Activated CD8-positive, alpha-beta T cell treated with anti-CD3 and anti-CD28 coated beads for 36 hours (primary cell): ENCODE results near the gene TEX35. TPM values are rescaled to one million over a fixed set of nuclear protein-coding genes. Genes with fewer than 3 reads are reported as not detected.

ENCODE experiments used
- ATAC-seq: fragments of 200-7000 bp; cut with Tn5 transposase; one replicate; pipeline ENCODE4 v1.10.0; 2021; ENCODE audit warnings: mild to moderate bottlenecking, moderate library complexity
- CTCF ChIA-PET: fragments of 350-600 bp; sonication (Branson Sonifier 250); formaldehyde crosslinking; loops from one replicate; lab custom pipeline; 2021; ENCODE audit warnings: antibody characterized with exemption; lab: Charles Lee
- POLR2A ChIA-PET: fragments of 350-600 bp; sonication (Branson Sonifier 250); formaldehyde crosslinking; loops from one replicate; lab custom pipeline; 2021; ENCODE audit warnings: antibody characterized with exemption; lab: Charles Lee
- DNase-seq: peaks from one replicate; pipeline ENCODE4 v3.0.0-alpha.2; 2020
- H3K27ac Mint-ChIP-seq: one replicate; pipeline ENCODE4 v1.8.0; 2021; ENCODE audit warnings: mild to moderate bottlenecking, mixed read lengths
- H3K27me3 Mint-ChIP-seq: one replicate; pipeline ENCODE4 v1.8.0; 2021; ENCODE audit warnings: mixed read lengths
- H3K36me3 Mint-ChIP-seq: one replicate; pipeline ENCODE4 v1.8.0; 2021; ENCODE audit warnings: low read depth, mixed read lengths
- H3K4me1 Mint-ChIP-seq: one replicate; pipeline ENCODE4 v1.8.0; 2021; ENCODE audit warnings: low read depth, mixed read lengths
- H3K4me3 Mint-ChIP-seq: one replicate; pipeline ENCODE4 v1.8.0; 2021; ENCODE audit warnings: mild to moderate bottlenecking, moderate library complexity, mixed read lengths
- H3K9me3 Mint-ChIP-seq: one replicate; pipeline ENCODE4 v1.8.0; 2021; ENCODE audit warnings: mixed read lengths
- intact Hi-C: fragments of 100-400 bp; cut with micrococcal nuclease; formaldehyde crosslinking; loops from one replicate; pipeline ENCODE4 v1.10.0; 2022
- total RNA-seq, 2 experiments: library from RNA; stranded (reverse); gene quantifications; one replicate each; pipeline ENCODE4 v1.2.3, GENCODE V29; 2021
- TF ChIP-seq, protein P1 (sequence below): fragments of 200-600 bp; IDR thresholded peaks from one replicate; pipeline ENCODE4 v1.8.0; 2022; ENCODE audit warnings: antibody characterized with exemption, mild to moderate bottlenecking

TEX35 gene
- total RNA-seq, 2 experiments from 2014 or later = not detected

- ATAC-seq (no peak), DNase-seq (no peak)
- POLR2A ChIA-PET = no interaction called here
- TF ChIP-seq, protein P1, sequence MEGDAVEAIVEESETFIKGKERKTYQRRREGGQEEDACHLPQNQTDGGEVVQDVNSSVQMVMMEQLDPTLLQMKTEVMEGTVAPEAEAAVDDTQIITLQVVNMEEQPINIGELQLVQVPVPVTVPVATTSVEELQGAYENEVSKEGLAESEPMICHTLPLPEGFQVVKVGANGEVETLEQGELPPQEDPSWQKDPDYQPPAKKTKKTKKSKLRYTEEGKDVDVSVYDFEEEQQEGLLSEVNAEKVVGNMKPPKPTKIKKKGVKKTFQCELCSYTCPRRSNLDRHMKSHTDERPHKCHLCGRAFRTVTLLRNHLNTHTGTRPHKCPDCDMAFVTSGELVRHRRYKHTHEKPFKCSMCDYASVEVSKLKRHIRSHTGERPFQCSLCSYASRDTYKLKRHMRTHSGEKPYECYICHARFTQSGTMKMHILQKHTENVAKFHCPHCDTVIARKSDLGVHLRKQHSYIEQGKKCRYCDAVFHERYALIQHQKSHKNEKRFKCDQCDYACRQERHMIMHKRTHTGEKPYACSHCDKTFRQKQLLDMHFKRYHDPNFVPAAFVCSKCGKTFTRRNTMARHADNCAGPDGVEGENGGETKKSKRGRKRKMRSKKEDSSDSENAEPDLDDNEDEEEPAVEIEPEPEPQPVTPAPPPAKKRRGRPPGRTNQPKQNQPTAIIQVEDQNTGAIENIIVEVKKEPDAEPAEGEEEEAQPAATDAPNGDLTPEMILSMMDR = no peak
- intact Hi-C loops = no loop called here
- no peaks in the 10 kb centered on the region for H3K36me3 Mint-ChIP-seq
- CTCF ChIA-PET = interaction anchor here (1.3 kb wide), 1 partner anchor 14 kb away, joined by 6 read pairs; no protein-coding TSS in a partner anchor
- no peaks in the 10 kb centered on the region for H3K4me1 Mint-ChIP-seq
- H3K27ac Mint-ChIP-seq = no peak overlapping the region
- no peaks in the 10 kb centered on the region for H3K9me3 Mint-ChIP-seq
- H3K4me3 Mint-ChIP-seq = no peak overlapping the region
- H3K27me3 Mint-ChIP-seq = peaks cover 6% of the 10 kb centered on the region
These were observed 25.8 kb upstream of the TEX35 start for GRCh38 chr1:178487070-178487615.

DNA sequence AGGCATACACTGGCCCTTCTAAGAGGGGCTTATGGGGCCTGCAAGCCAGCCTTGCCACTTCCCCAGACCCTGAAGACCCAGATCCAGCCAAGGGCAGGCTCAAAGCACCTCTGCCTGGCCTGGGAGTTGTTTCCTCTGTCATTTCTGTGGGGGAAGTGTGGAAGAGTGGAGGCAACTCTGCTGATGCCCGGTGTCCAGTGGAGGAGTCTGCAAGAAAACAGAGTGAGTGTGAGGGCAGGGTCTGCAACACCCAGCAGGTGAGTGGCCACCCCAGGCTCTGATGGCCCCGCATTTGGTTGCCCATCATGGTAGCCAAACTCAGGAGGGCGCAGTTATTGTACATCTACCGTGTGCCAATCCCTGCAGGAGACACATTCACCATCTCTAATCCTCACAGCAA is 24.5 kb upstream of the TEX35 start:
- Mint-ChIP-seq H3K9me3 (no peaks in the 10 kb centered on the region), H3K4me1 (no peaks in the 10 kb centered on the region), H3K36me3 (no peaks in the 10 kb centered on the region), H3K27me3 (peaks cover 6% of the 10 kb centered on the region), H3K27ac (no peak overlapping the region), H3K4me3 (no peak overlapping the region)
- no peak for ATAC-seq
- intact Hi-C loops = no loop called here
- CTCF ChIA-PET = interaction anchor here (1.3 kb wide), 1 partner anchor 12 kb away, joined by 6 read pairs; no protein-coding TSS in a partner anchor
- POLR2A ChIA-PET = no interaction called here
- TF ChIP-seq, protein P1 = no peak
- DNase-seq = no peak

DNA sequence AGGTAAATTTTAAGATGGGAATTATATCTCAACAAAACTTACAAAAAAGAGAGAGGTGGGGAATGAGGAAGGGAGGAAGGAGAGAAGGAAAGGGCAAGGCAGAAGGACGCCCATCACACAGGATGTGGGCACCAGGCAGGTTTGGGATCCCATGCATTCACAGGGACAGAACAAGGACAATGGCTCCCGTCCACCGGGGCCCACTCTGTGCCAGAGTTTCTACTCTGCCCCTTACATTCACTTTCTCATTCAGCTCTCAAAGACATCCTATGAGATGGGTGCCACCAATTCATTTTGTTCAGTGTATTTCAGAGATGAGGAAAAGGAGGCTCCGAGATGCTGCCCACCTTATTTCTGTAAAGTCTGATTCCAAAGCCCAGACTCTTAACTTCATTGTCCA is 23.5 kb upstream of the TEX35 start:
- ChIA-PET POLR2A (no interaction called here), CTCF (no interaction called here)
- no peak for ATAC-seq
- DNase-seq = no peak
- no peaks in the 10 kb centered on the region for H3K4me1 Mint-ChIP-seq
- no peaks in the 10 kb centered on the region for H3K36me3 Mint-ChIP-seq
- H3K27ac Mint-ChIP-seq = no peak overlapping the region
- H3K9me3 Mint-ChIP-seq = no peaks in the 10 kb centered on the region
- no peak overlapping the region for H3K4me3 Mint-ChIP-seq
- peaks cover 6% of the 10 kb centered on the region for H3K27me3 Mint-ChIP-seq
- intact Hi-C loops = no loop called here
- TF ChIP-seq, protein P1 = no peak

DNA sequence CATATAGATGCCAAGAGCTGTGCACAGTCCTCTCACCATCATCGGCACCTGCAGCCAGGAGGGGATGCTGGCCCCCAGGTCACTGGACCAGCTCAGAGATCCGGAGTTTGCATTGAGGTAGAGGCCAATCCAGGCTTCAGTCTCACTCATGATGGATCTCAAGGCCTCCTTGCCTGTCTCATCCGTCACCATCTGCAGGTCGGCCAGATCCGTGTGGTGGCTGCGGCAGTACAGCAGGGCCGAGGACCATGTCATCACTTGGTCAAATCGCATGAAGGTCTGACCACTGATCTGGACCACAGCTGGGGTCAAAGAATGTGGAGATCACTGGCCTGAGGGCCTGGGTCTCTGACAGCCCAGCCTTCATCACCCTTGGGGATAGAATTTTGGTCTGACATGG is 22.8 kb upstream of the TEX35 start:
- CTCF ChIA-PET = no interaction called here
- Mint-ChIP-seq H3K4me3 (no peak overlapping the region), H3K4me1 (no peaks in the 10 kb centered on the region), H3K9me3 (no peaks in the 10 kb centered on the region), H3K36me3 (no peaks in the 10 kb centered on the region), H3K27me3 (peaks cover 6% of the 10 kb centered on the region), H3K27ac (no peak overlapping the region)
- POLR2A ChIA-PET = no interaction called here
- DNase-seq (no peak), ATAC-seq (no peak)
- intact Hi-C loops = no loop called here
- TF ChIP-seq, protein P1 = no peak

GRCh38 chr1:178490967-178491366 is 21.9 kb upstream of the TEX35 start:
- Mint-ChIP-seq H3K9me3 (no peaks in the 10 kb centered on the region), H3K4me3 (no peak overlapping the region), H3K27me3 (peaks cover 6% of the 10 kb centered on the region), H3K36me3 (no peaks in the 10 kb centered on the region), H3K4me1 (no peaks in the 10 kb centered on the region), H3K27ac (no peak overlapping the region)
- intact Hi-C loops = no loop called here
- CTCF ChIA-PET = interaction anchor here (3.1 kb wide), 1 partner anchor 11 kb away, joined by 11 read pairs; no protein-coding TSS in a partner anchor
- ATAC-seq (no peak), DNase-seq (no peak)
- TF ChIP-seq, protein P1 = no peak
- POLR2A ChIA-PET = no interaction called here
